Measurements from ENCODE around the gene SFXN4.
"Not testable (repeated sequence)": the region's sequence is repeated elsewhere in the genome, so short reads cannot be mapped to it uniquely, and the experiment has no call there.

SFXN4 gene

GRCh38 chr10:119189811-119190282 lies 24.3 kb upstream of the SFXN4 start:
- no peak overlapping the region for H3K27ac ChIP-seq
- TF ChIP-seq CTCF (conservative IDR thresholded peaks at IDR 0.05): no peak

GRCh38 chr10:119183664-119184412 lies 18.3 kb upstream of the SFXN4 start:
- TF ChIP-seq CTCF (conservative IDR thresholded peaks at IDR 0.05): no peak
- H3K27ac ChIP-seq: no peak overlapping the region

- H3K27ac ChIP-seq: not testable (repeated sequence)
These were observed 15.4 kb upstream of the SFXN4 start for GRCh38 chr10:119180850-119181400.

GRCh38 chr10:119178372-119179119 lies 13.0 kb upstream of the SFXN4 start, which contains the start of gene PRDX3:
PRDX3 (minus strand) TSS chr10:119178812; CDS start chr10:119178790, 22 bp downstream.
- peak within 1 kb of the TSS; percentile 80 for H3K27ac ChIP-seq
- TF ChIP-seq CTCF (conservative IDR thresholded peaks at IDR 0.05): no peak

- peak overlapping the region; percentile 80 for H3K27ac ChIP-seq
- TF ChIP-seq CTCF (conservative IDR thresholded peaks at IDR 0.05): no peak
These were observed 12.3 kb upstream of the SFXN4 start for GRCh38 chr10:119177708-119178371.

- H3K27ac ChIP-seq: no peak overlapping the region
- no peak for TF ChIP-seq CTCF (conservative IDR thresholded peaks at IDR 0.05)
These were observed 10.7 kb upstream of the SFXN4 start for GRCh38 chr10:119176166-119176565.

GRCh38 chr10:119174109-119174508 lies 8.6 kb upstream of the SFXN4 start:
- TF ChIP-seq CTCF (conservative IDR thresholded peaks at IDR 0.05): no peak
- no peak overlapping the region for H3K27ac ChIP-seq

Measured in VCaP (cell line).